Activated CD4-positive, alpha-beta T cell treated with anti-CD3 and anti-CD28 coated beads, Interleukin-2, amount 10 ng/mL, durations not matched to agents 7 days and 5 days (primary cell): ENCODE data around the gene NR6A1. TPM values are rescaled to one million over a fixed set of nuclear protein-coding genes. Genes with fewer than 3 reads are reported as not detected.

Experiments used
- microRNA-seq: library from miRNA; unstranded; fragments of <30 nt; microRNA quantifications from one replicate; pipeline ENCODE4 v1.2.0, GENCODE V29; 2021; ENCODE audit warnings: borderline microRNAs expressed, borderline replicate concordance
- total RNA-seq, 2 experiments: library from RNA; stranded (reverse); gene quantifications; one replicate each; pipeline ENCODE4 v1.2.3, GENCODE V29; 2021

The NR6A1 gene
- total RNA-seq, 2 experiments from 2014 or later = 0.10 to 0.19 TPM

Small RNA genes lying within 50 kb of the gene (microRNA-seq; reads per million reads assigned to microRNA genes)
- 28.0 reads per million, percentile 53 among the genes with 10 or more reads in this experiment for gene MIR181A2
- 534 reads per million, percentile 83 among the genes with 10 or more reads in this experiment for gene MIR181B2

Other genes starting within 250 kb of the NR6A1 start
- not detected for gene OLFML2A, start 5.8 kb upstream of the NR6A1 start, total RNA-seq
- not detected for gene WDR38, start 82.1 kb upstream of the NR6A1 start, total RNA-seq
- 1,000 to 10,000 TPM; 1,403 to 1,537 TPM for gene RPL35, start 90.6 kb upstream of the NR6A1 start, total RNA-seq
- 10 to 100 TPM; 44.1 to 63.3 TPM for gene ARPC5L, start 90.8 kb upstream of the NR6A1 start, total RNA-seq
- gene GOLGA1, start 169.8 kb upstream of the NR6A1 start, total RNA-seq = 10 to 100 TPM; 15.2 to 19.3 TPM